Endothelial cell (in vitro differentiated cells): ENCODE measurements around the gene FMO1. TPM values are rescaled to one million over a fixed set of nuclear protein-coding genes. Genes with fewer than 3 reads are reported as not detected.

Source experiments
- DNase-seq: peaks from one replicate; pipeline ENCODE4 v3.0.0; 2021; ENCODE audit warnings: low spot score
- H3K27ac Mint-ChIP-seq: one replicate; pipeline ENCODE4 v1.8.0; 2021; ENCODE audit warnings: mixed read lengths, inconsistent platforms; ENCODE audit not compliant: unreplicated experiment
- H3K27me3 Mint-ChIP-seq: one replicate; pipeline ENCODE4 v1.8.0; 2021; ENCODE audit warnings: mild to moderate bottlenecking, moderate library complexity, mixed read lengths, inconsistent platforms; ENCODE audit not compliant: unreplicated experiment
- H3K36me3 Mint-ChIP-seq: one replicate; pipeline ENCODE4 v1.8.0; 2021; ENCODE audit warnings: mild to moderate bottlenecking, low read depth, mixed read lengths, inconsistent platforms; ENCODE audit not compliant: unreplicated experiment
- H3K4me1 Mint-ChIP-seq: one replicate; pipeline ENCODE4 v1.8.0; 2021; ENCODE audit warnings: mild to moderate bottlenecking, mixed read lengths, inconsistent platforms; ENCODE audit not compliant: unreplicated experiment
- H3K4me3 Mint-ChIP-seq: one replicate; pipeline ENCODE4 v1.8.0; 2021; ENCODE audit warnings: mild to moderate bottlenecking, mixed read lengths, inconsistent platforms; ENCODE audit not compliant: unreplicated experiment
- H3K9me3 Mint-ChIP-seq: one replicate; pipeline ENCODE4 v1.8.0; 2021; ENCODE audit warnings: mixed read lengths, inconsistent platforms; ENCODE audit not compliant: unreplicated experiment
- CTCF ChIP-seq: fragments of 200-600 bp; sonication (generic); IDR thresholded peaks from one replicate; pipeline ENCODE4 v1.5.0; 2021; ENCODE audit warnings: antibody characterized with exemption; ENCODE audit not compliant: unreplicated experiment
- total RNA-seq: library from RNA; stranded (reverse); fragmentation: NEBNext Ultra II Directional; extraction: Animal tissue kit (Norgen Biotek cat#: 25700); gene quantifications from one replicate; pipeline ENCODE4 v1.2.1, GENCODE V29; 2021; ENCODE audit not compliant: unreplicated experiment

Gene FMO1
- total RNA-seq, 1 donor from 2014 or later = not detected

GRCh38 chr1:171218661-171219060 is 29.6 kb upstream of the FMO1 start:
- no peaks in the 10 kb centered on the region for H3K36me3 Mint-ChIP-seq
- no peak overlapping the region for H3K27ac Mint-ChIP-seq
- H3K9me3 Mint-ChIP-seq = peaks cover 5% of the 10 kb centered on the region
- peaks cover 3% of the 10 kb centered on the region for H3K27me3 Mint-ChIP-seq
- no peak for DNase-seq
- no peak overlapping the region for H3K4me3 Mint-ChIP-seq
- peaks cover 28% of the 10 kb centered on the region for H3K4me1 Mint-ChIP-seq
- no peak for TF ChIP-seq CTCF

GRCh38 chr1:171219346-171220080 is 28.8 kb upstream of the FMO1 start:
- Mint-ChIP-seq H3K4me1 (peaks cover 27% of the 10 kb centered on the region), H3K36me3 (no peaks in the 10 kb centered on the region), H3K9me3 (peaks cover 5% of the 10 kb centered on the region), H3K4me3 (peak overlapping the region; percentile 37), H3K27me3 (peaks cover 3% of the 10 kb centered on the region), H3K27ac (peak overlapping the region; percentile 55)
- DNase-seq = no peak
- no peak for TF ChIP-seq CTCF

GRCh38 chr1:171220081-171220420 is 28.2 kb upstream of the FMO1 start:
- H3K4me1 Mint-ChIP-seq = peaks cover 27% of the 10 kb centered on the region
- TF ChIP-seq CTCF = no peak
- no peak for DNase-seq
- H3K9me3 Mint-ChIP-seq = peaks cover 5% of the 10 kb centered on the region
- no peaks in the 10 kb centered on the region for H3K36me3 Mint-ChIP-seq
- H3K4me3 Mint-ChIP-seq = peak overlapping the region; percentile 37
- peak overlapping the region; percentile 55 for H3K27ac Mint-ChIP-seq
- peaks cover 3% of the 10 kb centered on the region for H3K27me3 Mint-ChIP-seq

- no peaks in the 10 kb centered on the region for H3K36me3 Mint-ChIP-seq
- H3K4me3 Mint-ChIP-seq = peak overlapping the region; percentile 92
- H3K27me3 Mint-ChIP-seq = peaks cover 3% of the 10 kb centered on the region
- H3K4me1 Mint-ChIP-seq = peaks cover 27% of the 10 kb centered on the region
- DNase-seq = peak; percentile 50
- peak overlapping the region; percentile 97 for H3K27ac Mint-ChIP-seq
- H3K9me3 Mint-ChIP-seq = peaks cover 5% of the 10 kb centered on the region
- TF ChIP-seq CTCF = no peak
These were observed 27.7 kb upstream of the FMO1 start for GRCh38 chr1:171220581-171221054.
